HepG2 (cell line): ENCODE results near the gene NUDT21. TPM values are rescaled to one million over a fixed set of nuclear protein-coding genes. Genes with fewer than 3 reads are reported as not detected.

Experiments used
- AGO2 ChIP-seq: fragments of 200-400 bp; formaldehyde crosslinking; optimal IDR thresholded peaks from 2 replicates; pipeline ENCODE3; 2017; ENCODE audit warnings: mild to moderate bottlenecking, low read depth, low read length, moderate library complexity
- BRCA1 ChIP-seq: sonication (generic); formaldehyde crosslinking; IDR thresholded peaks from 2 replicates; pipeline ENCODE4 v1.4.0; 2020; ENCODE audit warnings: missing genetic modification reagents
- CHCHD3 ChIP-seq: sonication (generic); formaldehyde crosslinking; IDR thresholded peaks from 2 replicates; pipeline ENCODE4 v1.8.0; 2022; ENCODE audit warnings: mild to moderate bottlenecking, missing genetic modification reagents, moderate library complexity
- HNRNPLL ChIP-seq: fragments of 200-400 bp; formaldehyde crosslinking; IDR thresholded peaks from 2 replicates; pipeline ENCODE4 v1.6.1; 2017; ENCODE audit warnings: mild to moderate bottlenecking, low read depth, low read length; ENCODE audit not compliant: poor library complexity, severe bottlenecking
- MATR3 ChIP-seq: sonication (generic); formaldehyde crosslinking; IDR thresholded peaks from 2 replicates; pipeline ENCODE4 v1.4.0; 2020; ENCODE audit warnings: missing genetic modification reagents
- PRPF4 ChIP-seq: fragments of 200-400 bp; formaldehyde crosslinking; IDR thresholded peaks from 2 replicates; pipeline ENCODE4 v1.6.1; 2016; ENCODE audit warnings: low read length, low read depth; ENCODE audit not compliant: poor library complexity, severe bottlenecking
- SNRNP70 ChIP-seq: fragments of 200-400 bp; formaldehyde crosslinking; IDR thresholded peaks from 2 replicates; pipeline ENCODE4 v1.6.1; 2017; ENCODE audit warnings: mild to moderate bottlenecking, low read depth, low read length, moderate library complexity
- SPEN ChIP-seq: sonication (generic); formaldehyde crosslinking; IDR thresholded peaks from 2 replicates; pipeline ENCODE4 v1.5.1; 2020; ENCODE audit warnings: low read depth, mild to moderate bottlenecking, missing genetic modification reagents
- SYNCRIP ChIP-seq: fragments of 200-400 bp; formaldehyde crosslinking; IDR thresholded peaks from 2 replicates; pipeline ENCODE4 v1.6.1; 2018; ENCODE audit warnings: mild to moderate bottlenecking, low read depth, low read length; ENCODE audit not compliant: insufficient read depth
- ZNF782 ChIP-seq: sonication (generic); formaldehyde crosslinking; IDR thresholded peaks from 2 replicates; pipeline ENCODE4 v1.4.0; 2020; ENCODE audit warnings: missing genetic modification reagents, mild to moderate bottlenecking, borderline replicate concordance
- polyA plus RNA-seq, 8 experiments: library from polyadenylated mRNA; depleted of rRNA in 3 of 8; stranded (reverse) in 7 of 8; unstranded in 1 of 8; fragments of >200 nt; fragmentation: Illumina TruSeq in 4 of 8; extraction: Trizol in 4 of 8; gene quantifications; 2 replicates each; pipeline versions ENCODE4 v1.2.1 to v1.2.3, GENCODE V29; 2011 to 2016; ENCODE audit warnings: low read depth in 4 of 8, missing spikeins in 1 of 8, mixed read lengths in 1 of 8; ENCODE audit not compliant: insufficient read depth in 1 of 8
- total RNA-seq, 5 experiments: library from RNA; depleted of rRNA; stranded (reverse); fragments of >200 nt; fragmentation: Illumina TruSeq; extraction: Trizol; gene quantifications; 2 replicates each; pipeline ENCODE4 v1.2.3, GENCODE V29; 2016; ENCODE audit warnings: low read depth in 1 of 5
- TF ChIP-seq, protein P1 (sequence below): sonication (generic); formaldehyde crosslinking; IDR thresholded peaks from 2 replicates; pipeline ENCODE4 v1.5.1; 2020; ENCODE audit warnings: mild to moderate bottlenecking, missing genetic modification reagents, moderate library complexity
- TF ChIP-seq, protein P2 (sequence below): sonication (generic); formaldehyde crosslinking; IDR thresholded peaks from 2 replicates; pipeline ENCODE4 v1.4.0; 2020; ENCODE audit warnings: mild to moderate bottlenecking, missing genetic modification reagents
- TF ChIP-seq, protein P3 (sequence below): sonication (generic); formaldehyde crosslinking; IDR thresholded peaks from 2 replicates; pipeline ENCODE4 v1.8.0; 2022; ENCODE audit warnings: mild to moderate bottlenecking, missing genetic modification reagents, moderate library complexity
- TF ChIP-seq, protein P4 (sequence below): sonication (generic); formaldehyde crosslinking; IDR thresholded peaks from 2 replicates; pipeline ENCODE4 v1.5.1; 2020; ENCODE audit warnings: missing genetic modification reagents, mild to moderate bottlenecking, borderline replicate concordance
- TF ChIP-seq, protein P5 (sequence below): sonication (generic); formaldehyde crosslinking; IDR thresholded peaks from 2 replicates; pipeline ENCODE4 v1.4.0; 2020; ENCODE audit warnings: mild to moderate bottlenecking, missing genetic modification reagents
- TF ChIP-seq, protein P6 (sequence below): sonication (generic); formaldehyde crosslinking; conservative IDR thresholded peaks from 2 replicates; pipeline ENCODE4 v1.8.0; 2022; ENCODE audit warnings: mild to moderate bottlenecking, moderate library complexity, missing genetic modification reagents
- TF ChIP-seq, protein P7 (sequence below): IDR thresholded peaks from 2 replicates; pipeline ENCODE4 v1.6.1; 2018; ENCODE audit warnings: missing genetic modification reagents

The NUDT21 gene
- total and polyA plus RNA-seq, 2 of the 13 experiments (the other 11 are each of a cell fraction or from before 2014, with no cell fraction given): 177 to 210 TPM

DNA sequence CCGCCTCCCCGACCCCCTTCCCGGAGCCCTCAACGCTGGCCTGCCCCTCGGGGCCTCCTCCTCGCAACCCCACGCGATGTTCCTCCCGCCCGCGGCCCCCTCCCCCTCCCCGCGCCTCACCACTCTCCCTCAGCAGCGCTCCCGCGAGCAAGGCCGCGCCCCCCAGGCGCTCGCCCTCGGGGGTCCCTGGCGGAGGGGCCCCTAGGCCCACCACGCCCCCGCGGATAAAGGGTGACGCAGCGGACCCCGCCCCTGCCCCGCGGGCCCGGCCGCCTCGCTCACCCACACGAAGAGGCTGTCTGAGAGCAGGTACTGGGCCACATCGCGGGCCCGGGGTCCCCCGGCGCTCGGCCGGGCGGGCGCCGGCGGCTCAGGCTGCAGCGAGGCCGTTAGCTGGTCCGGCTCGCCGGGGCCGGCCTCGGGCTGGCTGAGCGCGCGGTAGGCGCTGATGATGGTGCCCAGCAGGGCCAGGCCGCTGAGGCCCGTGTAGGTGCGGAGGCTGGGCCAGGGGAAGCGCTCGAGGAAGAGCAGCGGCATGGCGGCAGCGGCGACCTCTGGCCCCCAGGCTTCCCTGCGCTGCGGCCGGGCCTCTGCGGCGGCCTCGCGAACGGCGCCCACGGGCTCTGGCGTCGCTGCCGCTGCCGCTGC is 26.2 kb downstream of the NUDT21 start (continued):
- TF ChIP-seq, protein P1, sequence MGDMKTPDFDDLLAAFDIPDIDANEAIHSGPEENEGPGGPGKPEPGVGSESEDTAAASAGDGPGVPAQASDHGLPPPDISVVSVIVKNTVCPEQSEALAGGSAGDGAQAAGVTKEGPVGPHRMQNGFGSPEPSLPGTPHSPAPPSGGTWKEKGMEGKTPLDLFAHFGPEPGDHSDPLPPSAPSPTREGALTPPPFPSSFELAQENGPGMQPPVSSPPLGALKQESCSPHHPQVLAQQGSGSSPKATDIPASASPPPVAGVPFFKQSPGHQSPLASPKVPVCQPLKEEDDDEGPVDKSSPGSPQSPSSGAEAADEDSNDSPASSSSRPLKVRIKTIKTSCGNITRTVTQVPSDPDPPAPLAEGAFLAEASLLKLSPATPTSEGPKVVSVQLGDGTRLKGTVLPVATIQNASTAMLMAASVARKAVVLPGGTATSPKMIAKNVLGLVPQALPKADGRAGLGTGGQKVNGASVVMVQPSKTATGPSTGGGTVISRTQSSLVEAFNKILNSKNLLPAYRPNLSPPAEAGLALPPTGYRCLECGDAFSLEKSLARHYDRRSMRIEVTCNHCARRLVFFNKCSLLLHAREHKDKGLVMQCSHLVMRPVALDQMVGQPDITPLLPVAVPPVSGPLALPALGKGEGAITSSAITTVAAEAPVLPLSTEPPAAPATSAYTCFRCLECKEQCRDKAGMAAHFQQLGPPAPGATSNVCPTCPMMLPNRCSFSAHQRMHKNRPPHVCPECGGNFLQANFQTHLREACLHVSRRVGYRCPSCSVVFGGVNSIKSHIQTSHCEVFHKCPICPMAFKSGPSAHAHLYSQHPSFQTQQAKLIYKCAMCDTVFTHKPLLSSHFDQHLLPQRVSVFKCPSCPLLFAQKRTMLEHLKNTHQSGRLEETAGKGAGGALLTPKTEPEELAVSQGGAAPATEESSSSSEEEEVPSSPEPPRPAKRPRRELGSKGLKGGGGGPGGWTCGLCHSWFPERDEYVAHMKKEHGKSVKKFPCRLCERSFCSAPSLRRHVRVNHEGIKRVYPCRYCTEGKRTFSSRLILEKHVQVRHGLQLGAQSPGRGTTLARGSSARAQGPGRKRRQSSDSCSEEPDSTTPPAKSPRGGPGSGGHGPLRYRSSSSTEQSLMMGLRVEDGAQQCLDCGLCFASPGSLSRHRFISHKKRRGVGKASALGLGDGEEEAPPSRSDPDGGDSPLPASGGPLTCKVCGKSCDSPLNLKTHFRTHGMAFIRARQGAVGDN (CRISPR knock-in tag): peak; percentile 73
- TF ChIP-seq PRPF4 (no peak), SNRNP70 (no peak), HNRNPLL (no peak), SYNCRIP (no peak), ZNF782 (peak; percentile 21; the same call in 1 of the 2 replicates), SPEN (CRISPR knock-in tag) (peak; percentile 48; the same call in 1 of the 2 replicates), MATR3 (no peak), BRCA1 (CRISPR knock-in tag) (no peak), AGO2 (peak; percentile 87), CHCHD3 (no peak)
- TF ChIP-seq, protein P2, sequence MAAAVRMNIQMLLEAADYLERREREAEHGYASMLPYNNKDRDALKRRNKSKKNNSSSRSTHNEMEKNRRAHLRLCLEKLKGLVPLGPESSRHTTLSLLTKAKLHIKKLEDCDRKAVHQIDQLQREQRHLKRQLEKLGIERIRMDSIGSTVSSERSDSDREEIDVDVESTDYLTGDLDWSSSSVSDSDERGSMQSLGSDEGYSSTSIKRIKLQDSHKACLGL (CRISPR knock-in tag): no peak; the same call in 1 of the 2 replicates
- TF ChIP-seq, protein P3, sequence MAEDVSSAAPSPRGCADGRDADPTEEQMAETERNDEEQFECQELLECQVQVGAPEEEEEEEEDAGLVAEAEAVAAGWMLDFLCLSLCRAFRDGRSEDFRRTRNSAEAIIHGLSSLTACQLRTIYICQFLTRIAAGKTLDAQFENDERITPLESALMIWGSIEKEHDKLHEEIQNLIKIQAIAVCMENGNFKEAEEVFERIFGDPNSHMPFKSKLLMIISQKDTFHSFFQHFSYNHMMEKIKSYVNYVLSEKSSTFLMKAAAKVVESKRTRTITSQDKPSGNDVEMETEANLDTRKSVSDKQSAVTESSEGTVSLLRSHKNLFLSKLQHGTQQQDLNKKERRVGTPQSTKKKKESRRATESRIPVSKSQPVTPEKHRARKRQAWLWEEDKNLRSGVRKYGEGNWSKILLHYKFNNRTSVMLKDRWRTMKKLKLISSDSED (CRISPR knock-in tag): no peak
- TF ChIP-seq, protein P4, sequence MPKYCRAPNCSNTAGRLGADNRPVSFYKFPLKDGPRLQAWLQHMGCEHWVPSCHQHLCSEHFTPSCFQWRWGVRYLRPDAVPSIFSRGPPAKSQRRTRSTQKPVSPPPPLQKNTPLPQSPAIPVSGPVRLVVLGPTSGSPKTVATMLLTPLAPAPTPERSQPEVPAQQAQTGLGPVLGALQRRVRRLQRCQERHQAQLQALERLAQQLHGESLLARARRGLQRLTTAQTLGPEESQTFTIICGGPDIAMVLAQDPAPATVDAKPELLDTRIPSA (CRISPR knock-in tag): no peak
- TF ChIP-seq, protein P5, sequence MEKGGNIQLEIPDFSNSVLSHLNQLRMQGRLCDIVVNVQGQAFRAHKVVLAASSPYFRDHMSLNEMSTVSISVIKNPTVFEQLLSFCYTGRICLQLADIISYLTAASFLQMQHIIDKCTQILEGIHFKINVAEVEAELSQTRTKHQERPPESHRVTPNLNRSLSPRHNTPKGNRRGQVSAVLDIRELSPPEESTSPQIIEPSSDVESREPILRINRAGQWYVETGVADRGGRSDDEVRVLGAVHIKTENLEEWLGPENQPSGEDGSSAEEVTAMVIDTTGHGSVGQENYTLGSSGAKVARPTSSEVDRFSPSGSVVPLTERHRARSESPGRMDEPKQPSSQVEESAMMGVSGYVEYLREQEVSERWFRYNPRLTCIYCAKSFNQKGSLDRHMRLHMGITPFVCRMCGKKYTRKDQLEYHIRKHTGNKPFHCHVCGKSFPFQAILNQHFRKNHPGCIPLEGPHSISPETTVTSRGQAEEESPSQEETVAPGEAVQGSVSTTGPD (CRISPR knock-in tag): no peak
- TF ChIP-seq, protein P6, sequence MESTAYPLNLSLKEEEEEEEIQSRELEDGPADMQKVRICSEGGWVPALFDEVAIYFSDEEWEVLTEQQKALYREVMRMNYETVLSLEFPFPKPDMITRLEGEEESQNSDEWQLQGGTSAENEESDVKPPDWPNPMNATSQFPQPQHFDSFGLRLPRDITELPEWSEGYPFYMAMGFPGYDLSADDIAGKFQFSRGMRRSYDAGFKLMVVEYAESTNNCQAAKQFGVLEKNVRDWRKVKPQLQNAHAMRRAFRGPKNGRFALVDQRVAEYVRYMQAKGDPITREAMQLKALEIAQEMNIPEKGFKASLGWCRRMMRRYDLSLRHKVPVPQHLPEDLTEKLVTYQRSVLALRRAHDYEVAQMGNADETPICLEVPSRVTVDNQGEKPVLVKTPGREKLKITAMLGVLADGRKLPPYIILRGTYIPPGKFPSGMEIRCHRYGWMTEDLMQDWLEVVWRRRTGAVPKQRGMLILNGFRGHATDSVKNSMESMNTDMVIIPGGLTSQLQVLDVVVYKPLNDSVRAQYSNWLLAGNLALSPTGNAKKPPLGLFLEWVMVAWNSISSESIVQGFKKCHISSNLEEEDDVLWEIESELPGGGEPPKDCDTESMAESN (CRISPR knock-in tag): no peak
- TF ChIP-seq, protein P7, sequence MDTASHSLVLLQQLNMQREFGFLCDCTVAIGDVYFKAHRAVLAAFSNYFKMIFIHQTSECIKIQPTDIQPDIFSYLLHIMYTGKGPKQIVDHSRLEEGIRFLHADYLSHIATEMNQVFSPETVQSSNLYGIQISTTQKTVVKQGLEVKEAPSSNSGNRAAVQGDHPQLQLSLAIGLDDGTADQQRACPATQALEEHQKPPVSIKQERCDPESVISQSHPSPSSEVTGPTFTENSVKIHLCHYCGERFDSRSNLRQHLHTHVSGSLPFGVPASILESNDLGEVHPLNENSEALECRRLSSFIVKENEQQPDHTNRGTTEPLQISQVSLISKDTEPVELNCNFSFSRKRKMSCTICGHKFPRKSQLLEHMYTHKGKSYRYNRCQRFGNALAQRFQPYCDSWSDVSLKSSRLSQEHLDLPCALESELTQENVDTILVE (CRISPR knock-in tag): 0 out of 2 replicates have a peak, but pooled peaks have one; percentile 7
